ENCODE data around the gene NT5DC3. TPM values are rescaled to one million over a fixed set of nuclear protein-coding genes. Genes with fewer than 3 reads are reported as not detected.

NT5DC3 gene
- total and polyA plus RNA-seq, 5 donors, result 0.93 to 3.6 (median 2.0) TPM

GRCh38 chr12:103762473-103762872 is 78.6 kb downstream of the NT5DC3 start:
- no peak overlapping the region for H3K27ac ChIP-seq (ENCODE audit: low read length)
- no peaks in the 10 kb centered on the region for H3K9me3 ChIP-seq (ENCODE audit: control insufficient read depth, low read length)
- no peaks in the 10 kb centered on the region for H3K4me1 ChIP-seq (ENCODE audit: control insufficient read depth, insufficient read depth, low read length)
- peak in 1 of 2 donors; percentile 18 for ATAC-seq
- no peak for DNase-seq
- H3K4me3 ChIP-seq (ENCODE audit: low read length), result no peak overlapping the region
- H3K27me3 ChIP-seq (ENCODE audit: control insufficient read depth, insufficient read depth), result no peaks in the 10 kb centered on the region
- 67% methylated on average over 5 of the region's 5 CpGs for WGBS
- intact Hi-C loops (cut with DNase I), result no loop called here

- ATAC-seq (no peak), DNase-seq (no peak)
- H3K27ac ChIP-seq (ENCODE audit: low read length), result no peak overlapping the region
- WGBS, result 82% methylated on average over 10 of the region's 10 CpGs
- no peaks in the 10 kb centered on the region for H3K27me3 ChIP-seq (ENCODE audit: control insufficient read depth, insufficient read depth)
- H3K4me3 ChIP-seq (ENCODE audit: low read length), result no peak overlapping the region
- no peaks in the 10 kb centered on the region for H3K9me3 ChIP-seq (ENCODE audit: control insufficient read depth, low read length)
- intact Hi-C loops (cut with DNase I), result no loop called here
- no peaks in the 10 kb centered on the region for H3K4me1 ChIP-seq (ENCODE audit: control insufficient read depth, insufficient read depth, low read length)
These were observed 82.5 kb downstream of the NT5DC3 start for GRCh38 chr12:103758310-103759089.

- WGBS, result 90% methylated on average over 1 of the region's 1 CpG
- Histone ChIP-seq H3K4me3 (ENCODE audit: low read length) (no peak overlapping the region), H3K27me3 (ENCODE audit: control insufficient read depth, insufficient read depth) (no peaks in the 10 kb centered on the region), H3K27ac (ENCODE audit: low read length) (no peak overlapping the region), H3K4me1 (ENCODE audit: control insufficient read depth, insufficient read depth, low read length) (no peaks in the 10 kb centered on the region), H3K9me3 (ENCODE audit: control insufficient read depth, low read length) (no peaks in the 10 kb centered on the region)
- intact Hi-C loops (cut with DNase I), result no loop called here
- no peak for DNase-seq
- ATAC-seq, result no peak
These were observed 83.8 kb downstream of the NT5DC3 start for GRCh38 chr12:103757248-103757647.

GRCh38 chr12:103756443-103756842 is 84.6 kb downstream of the NT5DC3 start:
- Histone ChIP-seq H3K9me3 (ENCODE audit: control insufficient read depth, low read length) (no peaks in the 10 kb centered on the region), H3K27me3 (ENCODE audit: control insufficient read depth, insufficient read depth) (no peaks in the 10 kb centered on the region), H3K4me1 (ENCODE audit: control insufficient read depth, insufficient read depth, low read length) (no peaks in the 10 kb centered on the region), H3K4me3 (ENCODE audit: low read length) (no peak overlapping the region), H3K27ac (ENCODE audit: low read length) (no peak overlapping the region)
- DNase-seq (no peak), ATAC-seq (no peak)
- 88% methylated on average over 5 of the region's 5 CpGs for WGBS
- intact Hi-C loops (cut with DNase I), result no loop called here

- 61% methylated on average over 3 of the region's 3 CpGs for WGBS
These were observed 85.6 kb downstream of the NT5DC3 start for GRCh38 chr12:103755425-103755824.

GRCh38 chr12:103751600-103751999 is 89.4 kb downstream of the NT5DC3 start:
- intact Hi-C loops (cut with DNase I), result no loop called here
- Histone ChIP-seq H3K4me3 (ENCODE audit: low read length) (no peak overlapping the region), H3K27ac (ENCODE audit: low read length) (no peak overlapping the region), H3K4me1 (ENCODE audit: control insufficient read depth, insufficient read depth, low read length) (no peaks in the 10 kb centered on the region), H3K27me3 (ENCODE audit: control insufficient read depth, insufficient read depth) (no peaks in the 10 kb centered on the region), H3K9me3 (ENCODE audit: control insufficient read depth, low read length) (no peaks in the 10 kb centered on the region)
- DNase-seq (no peak), ATAC-seq (no peak)
- WGBS, result 55% methylated on average over 2 of the region's 2 CpGs

More at GRCh38 chr12:103755425-103755824, 85.6 kb downstream of the NT5DC3 start:
- ATAC-seq (no peak), DNase-seq (no peak)
- no peaks in the 10 kb centered on the region for H3K4me1 ChIP-seq (ENCODE audit: control insufficient read depth, insufficient read depth, low read length)
- intact Hi-C loops (cut with DNase I), result no loop called here
- H3K9me3 ChIP-seq (ENCODE audit: control insufficient read depth, low read length), result no peaks in the 10 kb centered on the region
- no peaks in the 10 kb centered on the region for H3K27me3 ChIP-seq (ENCODE audit: control insufficient read depth, insufficient read depth)
- H3K4me3 ChIP-seq (ENCODE audit: low read length), result no peak overlapping the region
- H3K27ac ChIP-seq (ENCODE audit: low read length), result no peak overlapping the region

GRCh38 chr12:103751171-103751570 is 89.9 kb downstream of the NT5DC3 start:
- no peaks in the 10 kb centered on the region for H3K9me3 ChIP-seq (ENCODE audit: control insufficient read depth, low read length)
- ATAC-seq (no peak), DNase-seq (no peak)
- H3K4me1 ChIP-seq (ENCODE audit: control insufficient read depth, insufficient read depth, low read length), result no peaks in the 10 kb centered on the region
- no peak overlapping the region for H3K27ac ChIP-seq (ENCODE audit: low read length)
- 84% methylated on average over 1 of the region's 1 CpG for WGBS
- intact Hi-C loops (cut with DNase I), result no loop called here
- no peak overlapping the region for H3K4me3 ChIP-seq (ENCODE audit: low read length)
- H3K27me3 ChIP-seq (ENCODE audit: control insufficient read depth, insufficient read depth), result no peaks in the 10 kb centered on the region

GRCh38 chr12:103748875-103749274 is 92.2 kb downstream of the NT5DC3 start:
- WGBS, result 79% methylated on average over 12 of the region's 12 CpGs
- intact Hi-C loops (cut with DNase I), result no loop called here
- Histone ChIP-seq H3K27me3 (ENCODE audit: control insufficient read depth, insufficient read depth) (no peaks in the 10 kb centered on the region), H3K27ac (ENCODE audit: low read length) (no peak overlapping the region), H3K4me1 (ENCODE audit: control insufficient read depth, insufficient read depth, low read length) (no peaks in the 10 kb centered on the region), H3K9me3 (ENCODE audit: control insufficient read depth, low read length) (no peaks in the 10 kb centered on the region), H3K4me3 (ENCODE audit: low read length) (no peak overlapping the region)
- no peak for ATAC-seq
- DNase-seq, result no peak

GRCh38 chr12:103748002-103748401 is 93.0 kb downstream of the NT5DC3 start:
- no peak for ATAC-seq
- 95% methylated on average over 2 of the region's 2 CpGs for WGBS
- intact Hi-C loops (cut with DNase I), result no loop called here

GRCh38 chr12:103745962-103746361 is 95.1 kb downstream of the NT5DC3 start:
- Histone ChIP-seq H3K27ac (ENCODE audit: low read length) (no peak overlapping the region), H3K4me3 (ENCODE audit: low read length) (no peak overlapping the region), H3K9me3 (ENCODE audit: control insufficient read depth, low read length) (no peaks in the 10 kb centered on the region), H3K27me3 (ENCODE audit: control insufficient read depth, insufficient read depth) (no peaks in the 10 kb centered on the region), H3K4me1 (ENCODE audit: control insufficient read depth, insufficient read depth, low read length) (no peaks in the 10 kb centered on the region)
- DNase-seq, result no peak
- ATAC-seq, result no peak
- WGBS, result 77% methylated on average over 2 of the region's 2 CpGs
- intact Hi-C loops (cut with DNase I), result no loop called here

More at GRCh38 chr12:103748002-103748401, 93.0 kb downstream of the NT5DC3 start:
- Histone ChIP-seq H3K9me3 (ENCODE audit: control insufficient read depth, low read length) (no peaks in the 10 kb centered on the region), H3K27me3 (ENCODE audit: control insufficient read depth, insufficient read depth) (no peaks in the 10 kb centered on the region), H3K27ac (ENCODE audit: low read length) (no peak overlapping the region), H3K4me3 (ENCODE audit: low read length) (no peak overlapping the region), H3K4me1 (ENCODE audit: control insufficient read depth, insufficient read depth, low read length) (no peaks in the 10 kb centered on the region)
- no peak for DNase-seq

GRCh38 chr12:103743788-103744187 is 97.2 kb downstream of the NT5DC3 start:
- Histone ChIP-seq H3K4me1 (ENCODE audit: control insufficient read depth, insufficient read depth, low read length) (no peaks in the 10 kb centered on the region), H3K9me3 (ENCODE audit: control insufficient read depth, low read length) (no peaks in the 10 kb centered on the region), H3K27ac (ENCODE audit: low read length) (no peak overlapping the region), H3K4me3 (ENCODE audit: low read length) (no peak overlapping the region), H3K27me3 (ENCODE audit: control insufficient read depth, insufficient read depth) (no peaks in the 10 kb centered on the region)
- no peak for ATAC-seq
- intact Hi-C loops (cut with DNase I), result no loop called here
- no peak for DNase-seq
- 98% methylated on average over 3 of the region's 3 CpGs for WGBS

All from right cardiac atrium (tissue), 5 donors.